Coronary artery (tissue), 2 donors: ENCODE results near the gene MAMLD1.

Source experiments
- DNase-seq: peaks from one replicate; pipeline ENCODE4 v3.0.0-alpha.2; 2017; ENCODE audit warnings: low spot score
- H3K27ac ChIP-seq, 2 donors: fragments of 200-600 bp; sonication (generic); one replicate each; pipeline ENCODE4 v1.5.1; 2016 to 2019
- H3K4me3 ChIP-seq: fragments of 200-600 bp; sonication (generic); 2 replicates; pipeline ENCODE4 v1.5.1; 2016; ENCODE audit warnings: mild to moderate bottlenecking, moderate library complexity
- TF ChIP-seq, protein P1 (sequence below): fragments of 200-600 bp; sonication (generic); IDR thresholded peaks from one replicate; pipeline ENCODE4 v1.5.1; 2019; ENCODE audit warnings: antibody characterized with exemption

MAMLD1 gene

DNA sequence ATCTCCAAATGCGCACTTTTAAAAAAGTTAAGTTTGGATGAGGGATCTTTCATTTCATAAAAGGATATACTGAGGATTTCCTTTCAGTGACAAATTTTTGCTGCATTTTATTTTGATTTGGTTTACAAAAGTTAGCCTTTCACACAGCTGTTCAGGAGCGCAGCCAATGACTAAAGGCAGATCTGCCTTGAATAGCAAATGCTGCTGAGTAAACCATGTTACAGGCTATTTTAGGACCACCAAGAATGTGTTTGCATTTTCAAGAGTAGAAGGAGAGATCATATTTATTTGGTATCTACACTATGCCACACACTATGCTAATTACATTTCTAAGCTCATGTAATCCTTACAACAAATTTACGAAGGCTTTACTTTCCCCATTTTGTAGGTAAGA lies 92.1 kb downstream of the MAMLD1 start:
- TF ChIP-seq, protein P1, sequence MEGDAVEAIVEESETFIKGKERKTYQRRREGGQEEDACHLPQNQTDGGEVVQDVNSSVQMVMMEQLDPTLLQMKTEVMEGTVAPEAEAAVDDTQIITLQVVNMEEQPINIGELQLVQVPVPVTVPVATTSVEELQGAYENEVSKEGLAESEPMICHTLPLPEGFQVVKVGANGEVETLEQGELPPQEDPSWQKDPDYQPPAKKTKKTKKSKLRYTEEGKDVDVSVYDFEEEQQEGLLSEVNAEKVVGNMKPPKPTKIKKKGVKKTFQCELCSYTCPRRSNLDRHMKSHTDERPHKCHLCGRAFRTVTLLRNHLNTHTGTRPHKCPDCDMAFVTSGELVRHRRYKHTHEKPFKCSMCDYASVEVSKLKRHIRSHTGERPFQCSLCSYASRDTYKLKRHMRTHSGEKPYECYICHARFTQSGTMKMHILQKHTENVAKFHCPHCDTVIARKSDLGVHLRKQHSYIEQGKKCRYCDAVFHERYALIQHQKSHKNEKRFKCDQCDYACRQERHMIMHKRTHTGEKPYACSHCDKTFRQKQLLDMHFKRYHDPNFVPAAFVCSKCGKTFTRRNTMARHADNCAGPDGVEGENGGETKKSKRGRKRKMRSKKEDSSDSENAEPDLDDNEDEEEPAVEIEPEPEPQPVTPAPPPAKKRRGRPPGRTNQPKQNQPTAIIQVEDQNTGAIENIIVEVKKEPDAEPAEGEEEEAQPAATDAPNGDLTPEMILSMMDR = no peak
- no peak overlapping the region for H3K4me3 ChIP-seq
- DNase-seq = no peak
- no peak overlapping the region for H3K27ac ChIP-seq

DNA sequence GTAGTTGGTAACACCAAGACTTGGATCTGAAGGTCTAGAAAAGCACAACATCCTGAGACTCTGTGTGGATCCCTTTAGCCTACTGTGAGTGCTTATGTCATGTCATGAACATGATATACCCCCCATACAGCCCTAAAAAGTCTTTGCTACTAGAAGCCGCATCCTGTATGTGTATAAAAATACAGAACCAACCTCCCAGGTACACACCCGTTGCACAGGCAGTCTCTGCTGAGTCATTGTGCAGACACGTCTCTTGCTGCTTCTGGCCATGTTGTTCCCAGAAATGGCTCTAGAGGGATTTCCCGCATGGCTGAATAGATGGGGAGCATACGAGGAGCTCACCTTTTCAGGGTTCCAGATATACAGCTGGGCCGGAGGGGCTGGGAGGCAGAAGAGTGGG lies 93.3 kb downstream of the MAMLD1 start:
- Histone ChIP-seq H3K4me3 (no peak overlapping the region), H3K27ac (no peak overlapping the region)
- no peak for DNase-seq
- TF ChIP-seq, protein P1 = no peak

DNA sequence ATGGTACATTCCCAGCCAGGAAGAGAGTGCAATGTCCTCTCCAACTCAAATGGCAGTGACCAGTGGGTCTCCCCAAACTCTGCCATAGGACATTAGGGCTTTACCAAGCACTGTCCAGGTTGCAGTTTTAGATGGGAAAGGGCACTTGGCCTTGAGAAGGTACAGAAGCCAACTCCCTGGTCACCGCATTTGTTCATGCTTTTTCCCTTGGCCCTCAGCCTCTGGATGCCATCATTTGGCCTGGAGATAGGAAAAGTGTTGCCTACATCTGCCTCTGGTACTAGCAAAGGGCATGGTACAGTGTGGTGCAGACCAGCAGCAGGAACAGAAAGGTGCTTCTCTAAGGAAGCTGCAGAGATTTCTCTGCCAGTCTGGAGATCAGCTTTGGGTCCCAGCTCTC lies 93.8 kb downstream of the MAMLD1 start:
- TF ChIP-seq, protein P1 = no peak
- H3K27ac ChIP-seq = no peak overlapping the region
- DNase-seq = no peak
- no peak overlapping the region for H3K4me3 ChIP-seq

DNA sequence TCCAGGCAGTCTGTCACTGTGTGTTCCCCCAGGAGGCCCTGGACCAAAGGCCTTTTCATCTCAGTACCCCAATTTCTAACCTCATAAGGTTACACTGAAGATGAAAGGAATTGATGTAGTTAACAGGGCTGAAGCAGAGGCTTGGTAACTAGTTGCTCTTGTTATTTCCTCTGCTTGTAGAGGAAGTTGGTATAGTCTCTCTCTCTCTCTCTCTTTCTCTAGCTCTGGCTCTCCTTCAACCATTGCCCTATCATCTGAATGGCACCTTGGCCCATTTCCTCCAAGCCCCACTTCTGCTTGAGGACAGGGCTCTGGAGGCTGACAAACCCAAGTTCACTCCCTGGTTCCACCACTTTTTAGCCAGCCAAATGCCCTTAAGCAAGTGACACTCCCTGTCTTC lies 96.1 kb downstream of the MAMLD1 start:
- H3K27ac ChIP-seq = no peak overlapping the region
- H3K4me3 ChIP-seq = no peak overlapping the region
- TF ChIP-seq, protein P1 = no peak
- DNase-seq = no peak

DNA sequence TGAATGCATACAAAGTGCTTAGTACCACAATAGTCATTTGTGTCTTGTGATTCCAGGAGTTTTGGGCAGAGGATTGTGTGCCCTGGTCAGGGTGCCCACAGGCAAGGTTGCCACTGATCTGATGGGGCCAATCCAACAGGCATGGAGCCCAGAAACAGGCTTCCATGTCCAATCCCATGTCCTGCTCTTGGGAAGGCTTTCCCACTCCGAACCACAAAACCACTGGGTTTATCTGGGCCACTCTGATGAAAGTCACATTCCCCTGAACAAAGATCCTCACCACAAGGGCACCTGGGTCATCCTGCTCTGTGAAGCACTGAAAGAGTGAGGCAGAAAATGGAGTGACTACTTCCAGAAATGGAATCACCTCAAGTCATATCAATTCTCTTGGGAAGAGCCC lies 96.9 kb downstream of the MAMLD1 start:
- TF ChIP-seq, protein P1 = no peak
- no peak for DNase-seq
- H3K27ac ChIP-seq = no peak overlapping the region

DNA sequence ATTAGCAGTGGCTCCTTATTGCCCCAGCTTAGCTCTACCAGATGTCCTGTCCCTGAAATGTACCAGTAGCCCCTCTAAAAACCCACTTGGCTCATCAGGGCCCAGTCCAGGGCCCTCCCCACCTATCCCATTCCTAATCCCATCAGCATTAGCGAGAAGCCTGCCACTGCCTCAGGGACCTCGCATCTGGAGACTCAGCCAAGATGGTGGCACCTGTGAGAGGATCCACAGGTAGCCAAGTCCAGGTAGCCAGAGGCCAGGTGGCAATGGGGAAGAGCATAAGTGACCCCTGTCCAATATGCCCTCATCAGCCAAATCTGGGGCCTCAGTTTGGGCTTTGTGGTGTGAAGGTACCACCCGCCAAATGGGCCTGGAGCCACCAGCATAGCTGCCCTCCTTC lies 97.7 kb downstream of the MAMLD1 start:
- H3K27ac ChIP-seq = no peak overlapping the region
- DNase-seq = no peak
- TF ChIP-seq, protein P1 = no peak
- H3K4me3 ChIP-seq = no peak overlapping the region

More for the DNA sequence above, 96.9 kb downstream of the MAMLD1 start:
- no peak overlapping the region for H3K4me3 ChIP-seq

DNA sequence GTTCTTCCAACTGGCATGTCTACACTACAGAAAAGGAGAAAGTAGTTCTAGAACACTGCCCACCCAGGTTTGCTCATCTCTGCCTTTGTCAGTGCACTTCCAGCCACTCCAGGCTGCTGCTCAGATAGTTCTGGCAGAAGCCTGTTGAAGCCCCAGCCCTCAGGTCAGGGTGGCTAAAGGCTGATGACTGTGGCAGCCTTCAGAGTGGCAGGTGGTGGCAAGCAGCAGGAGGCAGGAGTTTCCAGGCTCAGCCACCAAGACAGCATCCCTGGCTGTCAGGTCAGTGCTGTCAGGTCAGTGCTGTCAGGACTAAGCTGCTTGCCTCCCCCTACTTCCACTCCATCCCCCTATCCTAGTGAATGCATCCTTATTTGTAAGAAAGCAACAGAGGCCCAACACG lies 100.4 kb downstream of the MAMLD1 start:
- no peak for DNase-seq
- TF ChIP-seq, protein P1 = no peak
- Histone ChIP-seq H3K27ac (no peak overlapping the region), H3K4me3 (no peak overlapping the region)
